Activated CD8-positive, alpha-beta memory T cell treated with anti-CD3 and anti-CD28 coated beads for 48 hours (primary cell): ENCODE results near the gene PTTG1IP.

ENCODE experiments used
- DNase-seq, 3 experiments: peaks; one replicate each; pipeline ENCODE4 v3.0.0-alpha.2; 2020; ENCODE audit warnings: low read depth in 2 of 3, low spot score in 2 of 3

Gene PTTG1IP

GRCh38 chr21:44867999-44868700 lies 5.3 kb downstream of the PTTG1IP start:
- no peak for DNase-seq

DNA sequence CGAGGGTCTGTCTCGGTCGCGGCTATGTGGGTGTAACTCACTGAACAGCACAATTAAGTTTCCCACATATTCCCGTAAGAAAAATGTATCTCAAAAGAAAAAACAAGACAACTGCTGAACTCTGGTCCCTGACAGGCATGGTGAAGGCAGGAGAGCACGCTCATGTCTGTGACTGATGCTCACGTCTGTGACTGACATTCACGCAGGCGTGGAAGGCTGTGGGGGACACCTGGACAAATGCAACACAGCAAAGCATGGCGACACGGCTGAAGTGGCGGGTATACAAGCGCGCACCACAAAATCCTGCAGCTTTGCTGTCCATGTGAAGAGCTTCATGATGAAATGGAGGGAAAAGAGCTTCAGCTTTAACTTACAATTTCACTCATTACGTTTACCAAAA lies 6.0 kb downstream of the PTTG1IP start:
- DNase-seq = no peak

DNA sequence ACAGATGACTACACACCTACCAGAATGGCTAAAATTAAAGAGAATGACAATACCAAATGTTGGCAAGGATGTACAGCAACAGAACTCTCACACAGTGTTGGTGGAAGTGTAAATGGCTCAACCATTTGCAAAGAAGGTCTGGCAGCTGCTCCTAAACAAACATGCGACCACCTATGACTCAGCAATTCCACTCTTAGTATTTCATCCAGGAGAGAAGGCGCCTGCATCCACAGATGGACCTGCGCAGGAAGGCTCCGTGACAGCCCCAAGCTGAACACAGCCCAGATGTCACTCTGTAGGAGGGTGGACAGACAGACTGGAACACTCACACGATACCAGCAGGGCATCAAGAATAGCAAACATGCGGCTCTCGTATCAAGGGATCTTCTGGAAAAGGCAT lies 6.7 kb downstream of the PTTG1IP start:
- no peak for DNase-seq

GRCh38 chr21:44865561-44866280 lies 7.8 kb downstream of the PTTG1IP start:
- DNase-seq = no peak

DNA sequence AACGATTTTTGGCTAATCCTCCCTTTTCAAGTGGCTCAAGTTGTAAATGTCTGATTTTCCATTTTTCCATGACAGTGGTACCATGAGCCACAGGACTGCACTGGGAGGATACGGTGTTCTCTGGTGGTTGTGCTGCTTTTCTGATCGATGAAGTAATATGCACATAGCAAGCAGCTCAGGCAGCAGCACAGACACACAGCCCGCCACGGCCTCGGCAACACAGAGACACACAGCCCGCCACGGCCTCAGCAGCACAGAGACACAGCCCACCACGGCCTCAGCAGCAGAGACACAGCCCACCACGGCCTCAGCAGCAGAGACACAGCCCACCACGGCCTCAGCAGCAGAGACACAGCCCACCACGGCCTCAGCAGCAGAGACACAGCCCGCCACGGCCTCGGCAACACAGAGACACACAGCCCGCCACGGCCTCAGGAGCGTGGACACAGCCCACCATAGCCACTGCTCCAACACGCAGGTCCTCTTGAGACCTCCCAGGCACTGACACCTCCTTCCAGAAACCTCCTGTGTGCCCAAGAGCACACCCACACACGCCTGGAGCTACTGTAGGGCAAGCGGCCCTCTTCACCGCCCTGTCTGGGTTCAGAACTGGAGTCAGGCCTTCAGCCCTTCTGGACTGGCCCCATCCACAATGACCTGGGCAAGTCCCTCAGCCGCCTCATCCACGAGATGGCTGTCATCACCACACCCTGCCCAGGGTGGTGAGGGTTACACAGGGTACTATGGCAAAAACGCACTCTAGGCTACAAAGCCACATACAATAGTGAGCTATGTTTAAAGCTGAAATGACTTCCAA lies 10.4 kb downstream of the PTTG1IP start:
- no peak for DNase-seq

GRCh38 chr21:44858791-44859190 lies 14.7 kb downstream of the PTTG1IP start:
- no peak for DNase-seq

DNA sequence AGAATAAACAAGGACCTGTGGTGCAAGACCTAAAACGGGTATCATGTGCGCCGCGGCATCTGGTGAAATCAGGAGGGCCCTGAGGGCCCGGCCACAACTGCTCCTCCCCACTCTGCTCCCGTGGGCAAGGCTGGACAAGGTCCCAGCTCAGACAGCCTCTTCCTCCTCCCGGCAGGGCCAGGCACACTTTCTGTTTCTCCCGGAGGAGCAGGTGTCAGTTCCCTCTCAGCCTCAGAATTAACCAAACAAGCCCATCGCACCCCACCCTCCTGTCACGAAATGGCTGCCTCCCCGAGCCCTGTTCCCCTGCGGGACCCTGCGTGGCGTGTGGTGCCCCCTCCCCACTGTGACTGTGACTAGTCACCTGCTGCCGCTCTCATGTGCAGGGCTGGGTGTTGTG lies 15.2 kb downstream of the PTTG1IP start:
- no peak for DNase-seq

DNA sequence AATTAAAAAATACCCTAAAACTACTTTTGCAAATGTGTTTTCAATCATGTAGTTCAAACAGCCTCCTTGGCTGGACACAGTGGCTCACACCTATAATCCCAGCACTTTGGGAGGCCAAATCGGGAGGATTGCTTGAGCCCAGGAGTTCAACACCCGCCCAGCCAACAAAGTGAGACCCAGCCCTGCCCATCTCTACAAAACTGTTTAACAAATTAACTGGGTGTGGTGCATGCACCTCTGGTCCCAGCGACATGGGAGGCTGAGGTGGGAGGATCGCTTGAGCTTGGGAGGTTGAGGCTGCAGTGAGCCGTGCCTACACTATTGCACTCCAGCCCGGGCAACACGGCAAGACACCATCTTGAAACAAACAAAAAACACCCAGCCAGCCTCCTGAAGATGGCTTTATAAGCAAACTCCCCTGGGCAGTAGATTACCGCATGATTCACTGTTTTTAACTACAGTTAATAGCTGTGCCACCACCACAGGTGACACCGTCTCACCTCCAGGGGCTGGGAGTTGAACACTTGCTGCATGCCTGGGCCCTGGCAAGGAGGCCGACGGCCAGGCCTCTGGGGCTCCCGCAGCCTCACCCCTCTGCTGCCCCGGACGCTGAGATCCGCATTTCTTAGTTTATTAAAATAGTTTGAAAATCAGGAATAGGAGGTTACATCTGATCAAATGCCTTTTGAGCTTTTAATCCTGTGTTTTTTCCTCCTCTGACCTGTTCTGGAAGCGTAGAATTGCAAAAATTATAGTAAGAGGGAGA lies 16.2 kb downstream of the PTTG1IP start:
- no peak for DNase-seq

GRCh38 chr21:44856131-44856530 lies 17.4 kb downstream of the PTTG1IP start:
- no peak for DNase-seq

GRCh38 chr21:44855572-44855971 lies 17.9 kb downstream of the PTTG1IP start:
- no peak for DNase-seq

DNA sequence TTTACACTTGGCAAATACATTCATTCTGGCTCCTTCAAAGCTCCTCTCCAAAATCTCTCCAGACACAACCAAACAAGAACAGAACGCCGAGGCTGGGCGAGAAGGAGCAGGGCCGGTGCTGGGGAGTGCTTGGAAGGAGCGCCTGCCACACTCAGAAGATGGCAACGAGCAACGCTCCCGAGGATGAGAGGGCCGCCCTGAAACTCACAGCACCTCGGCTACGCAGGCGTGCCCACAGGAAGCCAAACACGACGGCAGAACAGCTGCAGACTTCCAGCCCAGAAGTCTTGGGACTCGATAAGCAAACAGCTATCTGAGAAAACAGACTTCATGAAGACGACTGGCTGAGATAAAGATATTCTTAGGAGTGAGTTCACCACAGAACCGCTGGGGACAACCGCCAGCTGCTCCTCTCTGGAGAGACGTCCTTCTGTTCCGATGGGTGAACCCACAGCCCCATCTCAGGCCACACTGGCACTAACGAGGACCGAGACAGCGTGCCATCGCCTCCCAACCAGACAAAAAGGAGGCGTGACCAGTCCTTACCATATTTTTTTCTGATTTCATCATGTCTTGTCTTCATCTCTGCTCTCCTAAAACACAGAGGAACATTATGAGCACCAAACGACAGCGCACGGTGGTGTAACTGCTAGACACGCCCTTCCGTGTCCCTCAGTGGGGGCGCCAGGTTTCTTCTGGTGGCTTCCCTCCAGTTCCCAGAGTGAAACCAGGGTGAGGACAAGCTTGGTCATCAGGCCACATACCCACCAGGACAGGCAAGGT lies 18.6 kb downstream of the PTTG1IP start:
- no peak for DNase-seq

- DNase-seq = no peak
These were observed 19.2 kb downstream of the PTTG1IP start for GRCh38 chr21:44854391-44854663.

GRCh38 chr21:44853601-44854390 lies 19.7 kb downstream of the PTTG1IP start:
- DNase-seq = no peak

DNA sequence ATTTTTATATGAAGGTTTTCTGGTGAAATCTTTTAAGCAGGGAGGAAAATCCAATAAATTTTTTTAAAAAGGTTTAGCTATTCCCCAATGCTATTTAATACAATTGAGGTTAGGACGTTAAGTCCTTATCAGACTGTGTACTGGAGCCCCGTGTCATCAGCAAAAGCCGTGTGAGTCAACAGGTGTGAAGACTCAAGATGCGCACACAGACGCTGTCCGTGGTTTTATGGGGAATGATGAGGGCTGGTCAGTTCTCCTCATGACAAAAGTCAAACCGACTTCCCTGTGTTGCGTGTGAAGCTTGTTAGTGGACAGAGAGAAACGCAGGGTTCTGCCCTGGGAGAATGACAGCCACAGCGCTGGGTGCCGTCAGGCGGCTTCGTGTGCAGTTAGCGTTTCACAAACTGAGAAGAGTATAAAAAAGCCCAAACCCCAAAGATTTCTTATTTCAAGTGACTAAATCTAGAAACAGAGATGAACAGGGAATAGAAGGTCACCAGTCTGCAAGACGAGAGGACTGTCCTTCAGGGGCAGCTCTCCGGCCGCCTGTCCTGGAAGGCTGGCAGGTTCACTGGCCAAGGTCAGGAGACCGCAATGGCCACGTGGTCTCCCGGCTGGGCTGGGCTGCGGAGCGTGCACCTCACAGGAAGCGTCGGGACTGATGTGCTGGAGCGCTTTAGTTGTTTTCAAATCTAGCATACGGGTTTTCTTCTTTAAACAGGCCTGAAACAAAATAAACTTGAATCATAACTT lies 22.4 kb downstream of the PTTG1IP start:
- no peak for DNase-seq

DNA sequence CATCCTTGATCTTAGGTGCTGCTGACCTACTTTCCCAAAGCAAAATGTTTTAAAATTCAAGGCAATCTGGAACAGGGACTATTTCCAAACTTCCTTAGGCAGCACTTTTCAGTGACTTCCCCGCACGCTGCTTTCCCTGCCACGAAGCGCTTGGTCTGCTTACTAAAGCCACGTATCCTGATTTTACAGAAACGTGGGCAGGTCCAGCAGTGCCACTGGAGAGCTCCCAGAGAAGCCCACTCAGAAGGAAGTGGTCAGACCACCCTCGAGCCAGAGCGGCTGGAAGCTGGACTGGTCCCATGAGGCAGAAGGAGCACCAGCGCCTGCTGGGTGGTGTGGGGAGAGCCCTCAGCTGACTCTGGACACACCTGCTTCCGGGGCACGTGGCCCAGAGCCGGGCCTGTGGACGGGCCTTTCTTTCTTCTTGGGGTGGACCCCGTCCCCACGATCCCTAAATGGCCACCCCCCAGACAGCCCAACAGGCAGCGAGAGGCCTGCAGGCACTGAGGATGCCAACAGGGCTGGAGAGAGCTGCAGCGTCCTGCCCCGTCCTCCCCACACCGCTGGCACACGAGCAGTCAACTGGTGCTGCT lies 23.2 kb downstream of the PTTG1IP start:
- no peak for DNase-seq

DNA sequence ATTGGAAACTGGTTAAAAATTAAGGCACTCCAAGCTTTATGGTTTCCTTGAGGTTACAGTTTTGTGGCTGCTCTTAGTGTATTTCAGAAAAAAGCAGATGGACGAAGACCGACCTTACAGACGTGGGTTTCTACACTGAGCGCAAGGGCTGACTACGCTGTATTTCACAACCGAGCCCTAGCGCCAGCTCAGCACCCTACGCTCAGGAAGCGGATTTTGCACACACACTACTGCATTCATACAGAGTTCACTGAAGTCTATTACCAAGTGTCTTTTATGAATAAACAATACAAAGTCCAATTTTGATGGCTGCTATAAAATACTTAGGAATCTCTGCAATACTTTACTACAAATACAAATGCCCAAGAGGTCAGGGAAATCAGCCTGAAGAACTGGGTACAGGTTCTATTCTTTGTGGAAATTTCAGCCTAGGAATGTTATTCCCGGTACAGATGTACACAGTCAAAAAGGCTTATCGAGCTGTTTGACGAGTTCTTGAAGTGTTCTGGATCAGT lies 23.8 kb downstream of the PTTG1IP start:
- no peak for DNase-seq

GRCh38 chr21:44848821-44849521 lies 24.5 kb downstream of the PTTG1IP start:
- DNase-seq = no peak
